GM19043 (cell line): ENCODE data around the gene TJP2.
"Not testable (repeated sequence)": the region's sequence is repeated elsewhere in the genome, so short reads cannot be mapped to it uniquely, and the experiment has no call there.

ENCODE experiments used
- ATAC-seq: cut with Tn5 transposase; IDR thresholded peaks from one replicate; pipeline ENCODE4 v1.9.1; 2021; ENCODE audit warnings: low read depth; ENCODE audit not compliant: unreplicated experiment

Gene TJP2

DNA sequence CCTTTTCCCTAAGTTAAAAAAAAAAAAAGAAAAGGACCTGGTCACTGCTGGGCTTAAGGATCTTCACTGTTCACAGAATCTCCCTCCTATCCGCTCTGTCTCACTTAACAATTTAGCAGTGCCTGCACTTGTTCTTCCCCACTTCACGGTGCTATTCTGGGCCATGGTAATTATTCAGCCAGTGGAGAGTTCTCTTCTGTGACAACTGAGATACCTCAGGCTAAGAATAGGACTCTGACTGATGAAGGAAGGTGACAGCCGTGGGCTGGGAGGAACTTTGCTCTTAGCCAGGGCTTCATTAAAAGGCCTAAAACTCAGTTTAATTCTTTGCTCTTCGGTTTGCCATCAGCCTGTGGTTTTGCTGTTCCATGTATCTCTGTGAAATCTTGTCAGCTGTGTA is 99.1 kb downstream of the TJP2 start:
- ATAC-seq = no peak

- no peak for ATAC-seq
These were observed 102.7 kb downstream of the TJP2 start for GRCh38 chr9:69276775-69277174.

DNA sequence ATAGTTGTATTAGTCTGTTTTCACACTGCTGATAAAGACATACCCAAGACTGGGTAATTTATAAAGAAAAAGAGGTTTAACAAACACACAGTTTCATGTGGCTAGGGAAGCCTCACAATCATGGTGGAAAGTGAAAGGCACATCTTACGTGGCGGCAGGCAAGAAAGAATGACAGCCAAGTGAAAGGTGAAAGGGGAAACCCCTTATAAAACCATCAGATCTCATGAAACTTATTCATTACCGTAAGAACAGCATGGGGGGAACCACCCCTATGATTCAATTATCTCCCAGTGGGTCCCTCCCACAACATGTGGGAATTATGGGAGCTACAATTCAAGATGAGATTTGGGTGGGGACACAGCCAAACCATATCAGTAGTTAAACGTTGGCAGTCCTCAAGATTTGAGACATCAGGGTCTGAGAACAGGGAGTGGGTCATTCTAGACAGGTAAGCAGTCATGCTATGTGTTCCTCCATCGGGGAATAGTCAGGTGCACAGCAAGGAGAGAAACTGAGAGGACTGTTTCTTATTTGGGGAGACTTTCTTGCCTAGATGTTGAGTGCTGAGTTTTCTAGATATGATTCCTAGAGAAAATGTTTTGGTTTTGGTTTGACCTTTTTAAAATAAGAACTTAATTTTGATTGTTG is 105.1 kb downstream of the TJP2 start:
- ATAC-seq = peak; percentile 87

DNA sequence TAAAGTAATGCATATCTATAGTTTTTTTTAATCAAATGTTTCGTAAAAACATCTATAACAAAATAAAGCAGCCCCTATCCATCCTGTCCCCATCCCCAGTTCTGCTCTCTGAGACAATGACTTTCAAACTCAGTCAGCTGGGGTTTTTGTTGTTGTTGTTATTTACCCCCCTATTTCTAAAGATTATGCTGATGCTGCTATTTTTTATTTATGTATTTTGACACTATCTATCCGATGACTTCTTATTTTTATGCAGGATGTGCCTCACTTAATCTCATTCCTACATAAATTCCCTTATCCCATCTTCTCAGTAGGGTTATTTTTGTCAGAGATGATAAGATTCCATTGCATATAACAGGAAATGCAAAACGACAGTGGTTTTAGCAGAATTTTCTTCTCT is 105.7 kb downstream of the TJP2 start:
- no peak for ATAC-seq

DNA sequence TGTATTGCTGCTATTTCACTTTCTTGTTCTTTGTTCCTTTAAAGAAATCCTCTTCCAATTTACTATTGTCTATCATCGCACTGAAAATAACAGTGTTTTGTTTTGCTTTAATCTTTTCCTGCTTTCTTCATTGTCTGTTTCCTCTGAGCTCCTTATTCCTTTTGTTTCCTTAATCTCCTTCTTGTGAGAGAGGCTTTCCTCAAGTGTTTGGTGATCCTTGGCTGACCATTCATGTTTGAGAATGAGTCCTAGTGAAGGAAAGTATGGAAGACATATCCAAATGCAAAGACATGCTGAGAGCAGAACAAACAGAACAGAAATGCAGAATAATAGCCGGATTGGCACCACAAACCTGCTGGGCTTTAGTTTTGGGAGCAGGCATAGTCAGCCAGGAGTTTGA is 108.9 kb downstream of the TJP2 start:
- no peak for ATAC-seq

- no peak for ATAC-seq
These were observed 118.0 kb downstream of the TJP2 start for GRCh38 chr9:69292078-69292477.

DNA sequence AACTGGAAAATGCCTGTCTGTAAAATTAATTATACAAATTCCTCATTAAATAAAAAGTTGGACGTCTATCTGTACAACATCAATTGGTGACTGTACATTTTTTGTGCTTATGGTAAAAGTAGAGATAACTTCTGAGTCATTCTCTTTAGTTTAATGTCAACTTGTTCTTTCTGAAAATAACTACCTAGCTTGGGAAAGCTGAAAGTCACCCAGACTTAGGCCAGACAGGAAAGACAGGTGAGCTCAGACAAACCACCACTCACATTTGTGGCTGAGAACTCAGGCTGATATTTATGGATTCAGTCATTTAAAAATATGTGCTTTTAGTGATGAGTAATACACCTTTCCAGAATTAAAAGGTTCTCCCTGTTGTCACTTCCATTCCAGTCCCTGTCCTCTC is 119.1 kb downstream of the TJP2 start:
- no peak for ATAC-seq

DNA sequence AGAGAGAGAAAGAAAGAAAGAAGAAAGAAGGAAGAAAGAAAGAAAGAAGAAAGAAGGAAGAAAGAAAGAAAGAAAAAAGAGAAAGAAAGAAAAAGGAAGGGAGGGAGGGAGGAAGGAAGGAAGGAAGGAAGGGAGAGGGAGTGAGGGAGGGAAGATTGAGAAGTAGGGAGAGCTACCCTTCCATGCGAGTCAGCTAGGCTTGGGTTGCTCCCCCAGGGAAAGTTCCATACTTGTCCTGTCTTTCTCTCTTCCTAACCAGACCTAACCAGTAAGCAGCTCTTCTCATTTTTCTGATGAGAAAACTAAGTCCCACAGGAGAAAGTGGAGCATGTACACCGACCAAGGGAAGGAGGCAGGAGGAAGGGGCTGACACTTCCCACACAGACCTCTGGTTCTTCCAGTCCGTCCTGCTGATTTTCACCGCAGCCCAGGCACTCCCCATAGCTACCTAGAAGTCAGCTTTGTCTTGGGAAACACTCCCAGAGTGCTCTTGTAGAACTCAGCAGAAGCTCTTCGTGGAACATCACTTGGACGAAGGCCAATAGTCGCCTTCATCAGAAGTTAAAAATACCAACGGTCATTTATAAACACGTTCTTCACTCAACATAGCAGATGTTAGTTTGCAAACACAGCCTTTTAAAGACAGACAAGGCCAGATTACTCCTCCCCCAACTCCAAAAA is 121.9 kb downstream of the TJP2 start:
- no peak for ATAC-seq

- no peak for ATAC-seq
These were observed 123.4 kb downstream of the TJP2 start for GRCh38 chr9:69297300-69297980.

DNA sequence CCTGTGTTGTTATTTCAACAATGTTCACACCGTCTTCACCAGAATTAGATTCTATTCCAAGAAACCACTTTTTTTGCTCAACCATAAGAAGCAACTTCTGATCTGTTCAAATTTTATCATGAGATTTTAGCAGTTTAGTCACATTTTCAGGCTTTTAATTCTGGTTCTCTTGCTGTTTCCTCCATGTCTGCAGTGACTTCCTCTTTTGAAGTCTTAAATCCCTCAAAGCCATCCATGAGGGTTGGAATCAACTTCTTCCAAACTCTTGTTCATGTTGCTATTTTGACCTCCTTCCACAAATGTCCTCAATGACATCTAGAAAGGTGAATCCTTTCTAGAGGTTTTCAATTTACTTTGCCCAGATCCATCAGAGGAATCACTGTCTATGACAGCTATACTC is 125.2 kb downstream of the TJP2 start:
- ATAC-seq = no peak

GRCh38 chr9:69299826-69300225 is 125.7 kb downstream of the TJP2 start:
- no peak for ATAC-seq

DNA sequence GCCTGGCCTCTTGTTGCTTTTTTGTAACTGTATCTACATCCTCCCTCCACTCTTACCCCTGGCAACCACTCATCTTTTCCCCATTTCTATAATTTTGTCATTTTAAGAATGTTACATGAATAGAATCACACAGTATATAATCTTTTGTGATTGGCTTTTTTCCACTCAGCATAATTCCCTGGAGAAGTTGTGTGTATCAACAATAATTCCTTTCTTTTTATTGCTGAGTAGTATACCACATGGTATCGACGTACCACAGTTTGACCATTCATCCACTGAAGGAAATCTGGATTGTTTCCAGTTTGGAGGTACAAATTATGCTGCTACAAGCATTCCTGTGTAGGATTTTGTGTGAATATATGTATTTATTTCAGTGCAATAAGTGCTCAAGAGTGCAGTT is 129.3 kb downstream of the TJP2 start:
- ATAC-seq = no peak

DNA sequence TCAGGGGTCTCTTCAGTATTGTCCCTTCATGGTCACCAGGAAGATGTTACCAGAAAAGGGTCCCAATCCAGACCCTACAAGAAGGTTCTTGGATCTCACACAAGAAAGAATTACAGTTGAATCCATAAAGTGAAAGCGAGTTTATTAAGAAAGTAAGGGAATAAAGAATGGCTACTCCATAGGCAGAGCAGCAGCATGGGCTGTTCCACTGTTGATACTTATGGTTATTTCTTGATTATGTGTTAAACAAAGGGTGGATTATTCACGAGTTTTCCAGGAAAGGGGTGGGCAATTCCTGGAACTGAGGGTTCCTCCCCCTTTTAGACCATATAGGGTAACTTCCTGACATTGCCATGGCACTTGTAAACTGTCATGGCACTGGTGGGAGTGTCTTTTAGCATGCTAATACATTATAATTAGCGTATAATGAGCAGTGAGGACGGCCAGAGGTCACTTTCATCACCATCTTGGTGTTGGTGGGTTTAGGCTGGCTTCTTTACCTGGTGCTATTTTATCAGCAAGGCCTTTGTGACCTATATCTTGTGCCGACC is 132.9 kb downstream of the TJP2 start:
- ATAC-seq = not testable (repeated sequence)

DNA sequence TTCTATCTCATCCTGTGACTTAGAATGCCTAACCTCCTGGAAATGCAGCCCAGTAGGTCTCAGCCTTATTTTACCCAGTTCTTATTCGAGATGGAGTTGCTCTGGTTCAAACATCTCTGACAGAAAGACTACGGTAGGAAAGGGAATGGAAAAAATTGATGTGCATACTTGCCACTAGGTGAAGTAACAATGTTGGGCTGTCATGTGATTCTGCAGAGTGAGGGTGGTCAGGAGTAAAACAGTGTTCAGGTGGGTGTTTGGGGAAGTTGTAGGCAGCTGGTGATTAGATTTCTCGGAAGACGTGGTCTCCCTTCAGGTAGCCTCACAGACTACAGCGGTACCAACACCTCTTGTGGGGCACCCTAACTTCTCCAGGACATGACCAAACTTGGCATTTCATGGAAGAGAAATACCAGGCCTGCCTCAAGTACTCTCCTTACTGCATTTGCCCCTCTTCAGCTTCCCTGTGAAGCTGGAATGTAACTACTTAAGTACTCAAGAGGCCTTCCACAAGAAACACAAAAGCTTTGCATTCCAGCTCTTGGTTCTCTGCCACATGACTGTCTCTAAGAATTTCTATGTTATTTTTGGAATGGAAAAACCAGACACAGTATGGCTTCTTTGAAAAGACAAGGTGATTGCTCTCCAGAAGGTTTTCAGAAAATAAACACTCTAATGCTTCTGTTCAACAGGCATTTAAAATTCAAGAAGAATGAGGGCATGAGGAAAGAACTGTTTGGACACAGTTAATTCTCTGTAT is 133.5 kb downstream of the TJP2 start:
- no peak for ATAC-seq

DNA sequence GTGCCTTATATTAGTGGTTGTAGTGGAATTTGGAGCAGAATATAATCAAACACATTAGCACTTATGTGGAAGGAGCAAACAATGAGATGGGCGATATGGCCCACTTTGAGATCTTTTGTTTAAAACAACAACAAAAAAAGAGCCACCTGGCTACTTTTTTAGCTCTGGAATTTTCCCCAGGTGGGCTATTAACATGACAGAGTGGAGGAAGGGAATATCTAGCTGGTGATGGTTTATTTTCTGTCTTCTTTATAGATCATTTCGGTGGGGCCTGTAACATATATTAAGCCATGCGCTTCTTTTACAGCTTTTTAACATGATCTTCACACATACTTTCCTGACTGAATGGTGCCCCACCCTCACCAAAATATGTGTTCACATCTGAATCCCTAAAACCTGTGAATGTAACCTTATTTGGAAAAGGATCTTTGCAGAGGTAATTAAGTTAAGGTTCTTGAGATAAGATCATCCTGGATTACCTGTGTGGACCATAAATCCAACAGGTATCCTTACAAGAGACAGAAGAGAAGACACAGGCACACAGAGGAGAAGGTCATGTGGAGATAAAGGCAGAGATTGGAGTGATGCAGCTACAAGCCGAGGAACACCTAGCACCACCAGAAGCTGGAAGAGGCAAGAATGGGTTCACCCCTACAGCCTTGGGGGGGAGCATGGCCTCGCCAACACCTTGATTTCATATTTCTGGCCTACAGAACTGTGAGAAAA is 134.3 kb downstream of the TJP2 start:
- ATAC-seq = no peak

DNA sequence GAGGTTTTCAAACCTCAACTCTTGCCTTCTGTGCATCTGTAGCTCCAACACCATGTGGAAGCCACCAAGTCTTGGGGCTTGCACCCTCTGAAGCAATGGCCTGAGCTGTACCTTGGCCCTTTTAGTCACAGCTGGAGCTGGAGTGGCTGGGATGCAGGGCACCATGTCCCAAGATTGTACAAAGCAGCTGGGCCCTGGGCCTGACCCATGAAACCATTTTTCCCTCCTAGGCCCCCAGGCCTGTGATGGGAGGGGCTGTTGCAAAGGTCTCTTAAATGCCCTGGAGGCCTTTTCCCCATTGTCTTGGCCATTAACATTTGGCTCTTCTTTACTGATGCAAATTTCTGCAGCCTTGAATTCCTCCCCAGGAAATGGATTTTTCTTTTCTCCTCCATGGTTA is 139.1 kb downstream of the TJP2 start:
- no peak for ATAC-seq

GRCh38 chr9:69314547-69314946 is 140.5 kb downstream of the TJP2 start:
- no peak for ATAC-seq

- ATAC-seq = no peak
These were observed 143.0 kb downstream of the TJP2 start for GRCh38 chr9:69317081-69317480.

DNA sequence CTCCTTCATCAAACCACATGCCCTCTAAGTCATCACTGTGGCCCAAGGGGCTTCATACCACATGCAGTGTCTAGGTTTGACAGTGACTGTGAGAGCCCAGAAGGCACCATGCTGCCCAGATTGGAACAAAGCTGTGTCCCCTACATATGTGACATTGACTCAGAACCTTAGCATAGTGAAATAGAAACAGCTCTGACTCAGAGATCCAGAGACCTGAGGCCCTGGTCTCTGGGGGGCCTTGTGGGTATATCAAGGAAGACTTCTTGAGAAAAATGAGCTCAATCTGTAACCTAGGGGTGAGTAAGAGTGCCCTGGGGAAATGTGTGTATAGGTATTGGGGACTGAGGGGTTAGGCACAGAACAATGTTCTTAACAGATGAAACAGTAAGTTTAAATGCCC is 143.8 kb downstream of the TJP2 start:
- peak; percentile 84 for ATAC-seq

- ATAC-seq = no peak
These were observed 145.4 kb downstream of the TJP2 start for GRCh38 chr9:69319324-69320025.
